CD14-positive monocyte (primary cell): ENCODE data around the gene FIS1. TPM values are rescaled to one million over a fixed set of nuclear protein-coding genes. Genes with fewer than 3 reads are reported as not detected.

Experiments used
- DNase-seq, 3 donors: peaks; one replicate each; pipeline ENCODE4 v3.0.0-alpha.2; 2011 to 2022
- H2AFZ ChIP-seq: 2 replicates; pipeline ENCODE4 v1.6.0; 2012; ENCODE audit warnings: mild to moderate bottlenecking, low read depth, low read length, inconsistent platforms; ENCODE audit not compliant: insufficient read depth, poor library complexity, severe bottlenecking
- H3K27ac ChIP-seq, 2 donors: 1 replicate in 1 of 2; 2 replicates in 1 of 2; pipeline ENCODE4 v1.5.1; 2012 to 2013; ENCODE audit warnings: low read length in 2 of 2, control low read depth in 1 of 2, inconsistent platforms in 1 of 2, low read depth in 1 of 2, mild to moderate bottlenecking in 1 of 2
- H3K27me3 ChIP-seq, 2 donors: one replicate each; pipeline versions ENCODE4 v1.6.0 to v1.6.1; 2011 to 2013; ENCODE audit warnings: low read length in 2 of 2; ENCODE audit not compliant: control insufficient read depth in 2 of 2, insufficient read depth in 2 of 2
- H3K36me3 ChIP-seq, 2 donors: replicated peaks in 1 of 2; 1 replicate in 1 of 2; 2 replicates in 1 of 2; pipeline versions ENCODE4 v1.5.1 to v1.6.1; 2012 to 2013; ENCODE audit warnings: low read length in 2 of 2, control low read depth in 1 of 2, inconsistent platforms in 1 of 2, mild to moderate bottlenecking in 1 of 2; ENCODE audit not compliant: insufficient read depth in 2 of 2, control insufficient read depth in 1 of 2
- H3K4me1 ChIP-seq, 2 donors: 1 replicate in 1 of 2; 2 replicates in 1 of 2; pipeline versions ENCODE4 v1.5.1 to v1.6.1; 2012 to 2013; ENCODE audit warnings: low read length in 2 of 2, control low read depth in 1 of 2, inconsistent platforms in 1 of 2, mild to moderate bottlenecking in 1 of 2, moderate library complexity in 1 of 2; ENCODE audit not compliant: insufficient read depth in 2 of 2, control insufficient read depth in 1 of 2
- H3K4me2 ChIP-seq: replicated peaks from 2 replicates; pipeline ENCODE3; 2012; ENCODE audit warnings: low read length, moderate library complexity, mild to moderate bottlenecking; ENCODE audit not compliant: poor library complexity, severe bottlenecking; ENCODE audit errors: extremely low read depth
- H3K4me3 ChIP-seq, 3 experiments: fragments of 200-600 bp in 1 of 3; sonication (generic) in 1 of 3; replicated peaks in 1 of 3; 1 replicate in 2 of 3; 2 replicates in 1 of 3; pipeline ENCODE4 v1.5.1; 2011 to 2013; ENCODE audit warnings: low read length in 3 of 3, mild to moderate bottlenecking in 3 of 3, control low read depth in 2 of 3, low read depth in 2 of 3, inconsistent platforms in 1 of 3, moderate library complexity in 1 of 3
- H3K79me2 ChIP-seq: 2 replicates; pipeline ENCODE4 v1.6.0; 2012; ENCODE audit warnings: mild to moderate bottlenecking, control low read depth, inconsistent platforms, low read length, moderate library complexity; ENCODE audit not compliant: insufficient read depth
- H3K9ac ChIP-seq: 2 replicates; pipeline ENCODE4 v1.6.0; 2017; ENCODE audit warnings: low read length, mild to moderate bottlenecking; ENCODE audit not compliant: insufficient read depth, poor library complexity, severe bottlenecking
- H3K9me3 ChIP-seq, 2 donors: replicated peaks in 1 of 2; 1 replicate in 1 of 2; 2 replicates in 1 of 2; pipeline versions ENCODE4 v1.5.1 to v1.6.1; 2012 to 2013; ENCODE audit warnings: low read length in 2 of 2, control low read depth in 1 of 2; ENCODE audit not compliant: control insufficient read depth in 1 of 2, insufficient read depth in 1 of 2
- H4K20me1 ChIP-seq: 2 replicates; pipeline ENCODE4 v1.6.0; 2012; ENCODE audit warnings: mild to moderate bottlenecking, low read length, control low read depth, moderate library complexity; ENCODE audit not compliant: insufficient read depth
- H3K27ac Mint-ChIP-seq, 7 donors: one replicate each; pipeline ENCODE4 v1.8.0; 2020; ENCODE audit warnings: mild to moderate bottlenecking in 7 of 7, mixed read lengths in 7 of 7, moderate library complexity in 6 of 7, inconsistent platforms in 2 of 7
- H3K27me3 Mint-ChIP-seq, 3 donors: one replicate each; pipeline ENCODE4 v1.8.0; 2021 to 2022; ENCODE audit warnings: low read depth in 3 of 3, mild to moderate bottlenecking in 3 of 3, mixed read lengths in 3 of 3, moderate library complexity in 3 of 3, inconsistent platforms in 1 of 3
- H3K36me3 Mint-ChIP-seq, 2 donors: one replicate each; pipeline ENCODE4 v1.8.0; 2020; ENCODE audit warnings: mixed read lengths in 2 of 2, inconsistent platforms in 1 of 2, mild to moderate bottlenecking in 1 of 2
- H3K4me1 Mint-ChIP-seq: one replicate; pipeline ENCODE4 v1.8.0; 2020; ENCODE audit warnings: mild to moderate bottlenecking, mixed read lengths
- H3K4me3 Mint-ChIP-seq, 2 donors: one replicate each; pipeline ENCODE4 v1.8.0; 2020; ENCODE audit warnings: mild to moderate bottlenecking in 2 of 2, mixed read lengths in 2 of 2, moderate library complexity in 1 of 2
- H3K9me3 Mint-ChIP-seq, 7 donors: one replicate each; pipeline ENCODE4 v1.8.0; 2020 to 2022; ENCODE audit warnings: mixed read lengths in 7 of 7, mild to moderate bottlenecking in 6 of 7, moderate library complexity in 6 of 7, inconsistent platforms in 2 of 7
- WGBS: methylation state at CpG from one replicate; pipeline ENCODE4 v1.1.5; 2013; ENCODE audit warnings: missing lambda C conversion rate; ENCODE audit not compliant: insufficient coverage; 5-methylcytosine and 5-hydroxymethylcytosine counted together
- intact Hi-C, 2 donors: fragments of 100-400 bp; cut with micrococcal nuclease; formaldehyde crosslinking; loops; one replicate each; pipeline versions ENCODE4 v1.15.0 to v1.15.1; 2023
- polyA plus RNA-seq, 3 donors: library from polyadenylated mRNA; depleted of rRNA in 1 of 3; unstranded in 2 of 3; stranded (reverse) in 1 of 3; fragments of 300-500 nt in 2 of 3; fragments of >200 nt in 1 of 3; fragmentation: Illumina TruSeq in 2 of 3; gene quantifications; 1 replicate in 2 of 3; 2 replicates in 1 of 3; pipeline ENCODE4 v1.2.3, GENCODE V29; 2012 to 2021
- TF ChIP-seq, protein P1 (sequence below): fragments of 200-600 bp; IDR thresholded peaks from one replicate; pipeline ENCODE4 v1.8.0; 2022; ENCODE audit warnings: antibody characterized with exemption, mild to moderate bottlenecking

The FIS1 gene
- polyA plus RNA-seq, 3 donors = 152 to 198 (median 195) TPM

DNA sequence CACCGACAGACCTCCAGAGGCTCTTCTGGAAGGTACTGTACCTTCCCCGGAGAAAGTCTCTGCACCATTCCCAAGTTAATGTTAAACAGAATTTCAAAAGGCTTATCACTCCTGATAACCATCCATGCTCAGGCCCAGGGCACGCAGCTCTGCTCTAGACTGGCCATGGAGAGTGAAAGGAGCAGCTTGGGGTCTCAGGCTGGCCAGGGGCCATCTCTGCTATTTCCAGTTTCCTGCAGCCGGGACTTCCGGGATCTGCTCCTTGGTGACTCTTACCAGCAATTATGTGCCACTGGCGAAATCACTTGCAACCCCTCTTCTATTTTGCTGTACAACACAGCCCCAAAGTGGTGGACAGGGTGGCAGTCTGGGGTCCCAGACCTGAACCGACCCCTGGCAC lies 13.2 kb downstream of the FIS1 start:
- no peaks in the 10 kb centered on the region for H3K9me3 ChIP-seq
- H3K9me3 Mint-ChIP-seq = no peaks in the 10 kb centered on the region
- H3K36me3 Mint-ChIP-seq = peaks cover 30 to 55% of the 10 kb centered on the region in 2 donors
- H3K9ac ChIP-seq = no peak overlapping the region
- no peak for DNase-seq
- H3K27me3 ChIP-seq = peaks cover 0 to 4% of the 10 kb centered on the region in 2 donors
- no peak overlapping the region for H3K4me2 ChIP-seq
- TF ChIP-seq, protein P1, sequence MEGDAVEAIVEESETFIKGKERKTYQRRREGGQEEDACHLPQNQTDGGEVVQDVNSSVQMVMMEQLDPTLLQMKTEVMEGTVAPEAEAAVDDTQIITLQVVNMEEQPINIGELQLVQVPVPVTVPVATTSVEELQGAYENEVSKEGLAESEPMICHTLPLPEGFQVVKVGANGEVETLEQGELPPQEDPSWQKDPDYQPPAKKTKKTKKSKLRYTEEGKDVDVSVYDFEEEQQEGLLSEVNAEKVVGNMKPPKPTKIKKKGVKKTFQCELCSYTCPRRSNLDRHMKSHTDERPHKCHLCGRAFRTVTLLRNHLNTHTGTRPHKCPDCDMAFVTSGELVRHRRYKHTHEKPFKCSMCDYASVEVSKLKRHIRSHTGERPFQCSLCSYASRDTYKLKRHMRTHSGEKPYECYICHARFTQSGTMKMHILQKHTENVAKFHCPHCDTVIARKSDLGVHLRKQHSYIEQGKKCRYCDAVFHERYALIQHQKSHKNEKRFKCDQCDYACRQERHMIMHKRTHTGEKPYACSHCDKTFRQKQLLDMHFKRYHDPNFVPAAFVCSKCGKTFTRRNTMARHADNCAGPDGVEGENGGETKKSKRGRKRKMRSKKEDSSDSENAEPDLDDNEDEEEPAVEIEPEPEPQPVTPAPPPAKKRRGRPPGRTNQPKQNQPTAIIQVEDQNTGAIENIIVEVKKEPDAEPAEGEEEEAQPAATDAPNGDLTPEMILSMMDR = no peak
- no peak overlapping the region for H3K4me3 Mint-ChIP-seq
- H3K4me1 Mint-ChIP-seq = peaks cover 9% of the 10 kb centered on the region
- peaks cover 4 to 6% (median 5%) of the 10 kb centered on the region in 3 donors for H3K27me3 Mint-ChIP-seq
- no peaks in the 10 kb centered on the region for H3K79me2 ChIP-seq
- peaks cover 4 to 7% of the 10 kb centered on the region in 2 donors for H3K4me1 ChIP-seq
- H3K27ac ChIP-seq = no peak overlapping the region
- no peak overlapping the region for H2AFZ ChIP-seq
- H4K20me1 ChIP-seq = peaks cover 31% of the 10 kb centered on the region
- WGBS = 100% methylated on average over 5 of the region's 7 CpGs
- intact Hi-C loops = no loop called here
- peaks cover 24 to 33% of the 10 kb centered on the region in 2 donors for H3K36me3 ChIP-seq
- H3K4me3 ChIP-seq = no peak overlapping the region
- peak overlapping the region in 1 of 7 donors; percentile 75 for H3K27ac Mint-ChIP-seq

- Histone ChIP-seq H3K9ac (no peak overlapping the region), H3K27me3 (no peaks in the 10 kb centered on the region), H3K36me3 (peaks cover 52 to 74% of the 10 kb centered on the region in 2 donors), H3K9me3 (no peaks in the 10 kb centered on the region), H4K20me1 (peaks cover 18% of the 10 kb centered on the region), H2AFZ (no peak overlapping the region), H3K4me2 (no peak overlapping the region), H3K27ac (no peak overlapping the region), H3K4me1 (peaks cover 4 to 7% of the 10 kb centered on the region in 2 donors), H3K4me3 (no peak overlapping the region), H3K79me2 (peaks cover 7% of the 10 kb centered on the region)
- H3K27me3 Mint-ChIP-seq = peaks cover 0 to 2% (median 1%) of the 10 kb centered on the region in 3 donors
- peaks cover 7% of the 10 kb centered on the region for H3K4me1 Mint-ChIP-seq
- H3K4me3 Mint-ChIP-seq = no peak overlapping the region
- peak overlapping the region in 1 of 7 donors; percentile 19 for H3K27ac Mint-ChIP-seq
- TF ChIP-seq, protein P1 = no peak
- intact Hi-C loops = no loop called here
- DNase-seq = no peak
- H3K36me3 Mint-ChIP-seq = peaks cover 62 to 87% of the 10 kb centered on the region in 2 donors
- no peaks in the 10 kb centered on the region for H3K9me3 Mint-ChIP-seq
- WGBS = 100% methylated on average over 8 of the region's 9 CpGs
These were observed 18.2 kb downstream of the FIS1 start for GRCh38 chr7:101226721-101227120.
